IPS DF 6.9 (cell line): ENCODE data around the gene CD1C.
"Not testable (repeated sequence)": the region's sequence is repeated elsewhere in the genome, so short reads cannot be mapped to it uniquely, and the experiment has no call there.

Experiments used
- DNase-seq: peaks from one replicate; pipeline ENCODE4 v3.0.0-alpha.2; 2013; ENCODE audit warnings: low read depth, low spot score
- H3K27ac ChIP-seq: one replicate; pipeline ENCODE4 v1.5.1; 2013; ENCODE audit warnings: low read length, control low read depth
- H3K27me3 ChIP-seq: 2 replicates; pipeline ENCODE4 v1.6.1; 2013; ENCODE audit warnings: mild to moderate bottlenecking, low read length; ENCODE audit not compliant: control insufficient read depth, insufficient read depth
- H3K36me3 ChIP-seq: 2 replicates; pipeline ENCODE4 v1.6.1; 2013; ENCODE audit warnings: low read length; ENCODE audit not compliant: control insufficient read depth, insufficient read depth
- H3K4me1 ChIP-seq: 2 replicates; pipeline ENCODE4 v1.6.1; 2013; ENCODE audit warnings: low read length; ENCODE audit not compliant: control insufficient read depth, insufficient read depth
- H3K4me3 ChIP-seq: 2 replicates; pipeline ENCODE4 v1.5.1; 2013; ENCODE audit warnings: mild to moderate bottlenecking, low read length
- H3K9me3 ChIP-seq: 2 replicates; pipeline ENCODE4 v1.6.1; 2013; ENCODE audit warnings: low read length, inconsistent platforms; ENCODE audit not compliant: control insufficient read depth, insufficient read depth
- WGBS: extraction: QIAGEN DNeasy Blood & Tissue Kit; methylation state at CpG from one replicate; pipeline ENCODE4 v1.1.7; 2013; ENCODE audit warnings: mixed read lengths, missing lambda C conversion rate; ENCODE audit not compliant: insufficient read length, insufficient coverage; 5-methylcytosine and 5-hydroxymethylcytosine counted together

CD1C gene

GRCh38 chr1:158289811-158290210 is at the start of gene CD1C:
Gene CD1C, plus strand, starts transcription at chr1:158289923. Its CDS starts 142 bp downstream, at chr1:158290065.
- Histone ChIP-seq H3K27me3 (no peaks in the 10 kb centered on the region), H3K27ac (no peak within 1 kb of the TSS), H3K9me3 (no peaks in the 10 kb centered on the region), H3K4me1 (no peaks in the 10 kb centered on the region), H3K4me3 (no peak within 1 kb of the TSS), H3K36me3 (no peaks in the 10 kb centered on the region)
- WGBS: no CpG with 5 or more reads among the region's 4 CpGs
- DNase-seq: no peak

- no peaks in the 10 kb centered on the region for H3K4me1 ChIP-seq
- DNase-seq: no peak
- no CpG with 5 or more reads among the region's 7 CpGs for WGBS
- no peak overlapping the region for H3K4me3 ChIP-seq
- H3K27me3 ChIP-seq: no peaks in the 10 kb centered on the region
- no peaks in the 10 kb centered on the region for H3K9me3 ChIP-seq
- H3K27ac ChIP-seq: no peak overlapping the region
- H3K36me3 ChIP-seq: no peaks in the 10 kb centered on the region
Observed at GRCh38 chr1:158246650-158247049, 43.1 kb upstream of the CD1C start.

- H3K27ac ChIP-seq: no peak overlapping the region
- no peaks in the 10 kb centered on the region for H3K4me1 ChIP-seq
- no peak for DNase-seq
- H3K4me3 ChIP-seq: no peak overlapping the region
- no peaks in the 10 kb centered on the region for H3K27me3 ChIP-seq
- no peaks in the 10 kb centered on the region for H3K36me3 ChIP-seq
- H3K9me3 ChIP-seq: no peaks in the 10 kb centered on the region
- WGBS: no CpG with 5 or more reads among the region's 3 CpGs
Observed at GRCh38 chr1:158248118-158248517, 41.6 kb upstream of the CD1C start.

- Histone ChIP-seq H3K27ac (no peak overlapping the region), H3K4me3 (no peak overlapping the region), H3K9me3 (no peaks in the 10 kb centered on the region), H3K27me3 (no peaks in the 10 kb centered on the region), H3K36me3 (no peaks in the 10 kb centered on the region), H3K4me1 (no peaks in the 10 kb centered on the region)
- no peak for DNase-seq
- no CpG with 5 or more reads among the region's 2 CpGs for WGBS
Observed at GRCh38 chr1:158248771-158249170, 41.0 kb upstream of the CD1C start.

- H3K36me3 ChIP-seq: no peaks in the 10 kb centered on the region
- H3K4me1 ChIP-seq: no peaks in the 10 kb centered on the region
- H3K27ac ChIP-seq: no peak overlapping the region
- no peak for DNase-seq
- no peak overlapping the region for H3K4me3 ChIP-seq
- no peaks in the 10 kb centered on the region for H3K27me3 ChIP-seq
- WGBS: no CpG with 5 or more reads among the region's 4 CpGs
- no peaks in the 10 kb centered on the region for H3K9me3 ChIP-seq
Observed at GRCh38 chr1:158249646-158250045, 40.1 kb upstream of the CD1C start.

- no CpG with 5 or more reads among the region's 2 CpGs for WGBS
- DNase-seq: no peak
- Histone ChIP-seq H3K27ac (no peak overlapping the region), H3K4me3 (no peak overlapping the region), H3K36me3 (no peaks in the 10 kb centered on the region), H3K27me3 (no peaks in the 10 kb centered on the region), H3K9me3 (no peaks in the 10 kb centered on the region), H3K4me1 (no peaks in the 10 kb centered on the region)
Observed at GRCh38 chr1:158251163-158251562, 38.6 kb upstream of the CD1C start.

GRCh38 chr1:158255656-158256055 is 34.1 kb upstream of the CD1C start:
- no peaks in the 10 kb centered on the region for H3K4me1 ChIP-seq
- no peaks in the 10 kb centered on the region for H3K36me3 ChIP-seq
- no peaks in the 10 kb centered on the region for H3K9me3 ChIP-seq
- no peak overlapping the region for H3K27ac ChIP-seq
- no peaks in the 10 kb centered on the region for H3K27me3 ChIP-seq
- H3K4me3 ChIP-seq: no peak overlapping the region
- DNase-seq: no peak

GRCh38 chr1:158256747-158257146 is 33.0 kb upstream of the CD1C start:
- not testable (repeated sequence) for DNase-seq, H3K4me1 ChIP-seq, H3K9me3 ChIP-seq, H3K36me3 ChIP-seq, H3K27ac ChIP-seq, H3K27me3 ChIP-seq, H3K4me3 ChIP-seq
- no CpG with 5 or more reads among the region's 9 CpGs for WGBS

GRCh38 chr1:158257888-158258287 is 31.8 kb upstream of the CD1C start:
- DNase-seq: no peak
- H3K36me3 ChIP-seq: no peaks in the 10 kb centered on the region
- H3K4me1 ChIP-seq: no peaks in the 10 kb centered on the region
- H3K9me3 ChIP-seq: no peaks in the 10 kb centered on the region
- H3K27me3 ChIP-seq: no peaks in the 10 kb centered on the region
- WGBS: no CpG with 5 or more reads among the region's 2 CpGs
- no peak overlapping the region for H3K4me3 ChIP-seq
- no peak overlapping the region for H3K27ac ChIP-seq

- no CpG with 5 or more reads among the region's 1 CpG for WGBS
- no peak for DNase-seq
- H3K4me3 ChIP-seq: no peak overlapping the region
- no peak overlapping the region for H3K27ac ChIP-seq
- no peaks in the 10 kb centered on the region for H3K36me3 ChIP-seq
- no peaks in the 10 kb centered on the region for H3K9me3 ChIP-seq
- no peaks in the 10 kb centered on the region for H3K27me3 ChIP-seq
- no peaks in the 10 kb centered on the region for H3K4me1 ChIP-seq
Observed at GRCh38 chr1:158259117-158259516, 30.6 kb upstream of the CD1C start.

GRCh38 chr1:158272681-158273080 is 17.0 kb upstream of the CD1C start:
- no peak overlapping the region for H3K4me3 ChIP-seq
- no peaks in the 10 kb centered on the region for H3K9me3 ChIP-seq
- DNase-seq: no peak
- no peak overlapping the region for H3K27ac ChIP-seq
- H3K27me3 ChIP-seq: no peaks in the 10 kb centered on the region
- H3K4me1 ChIP-seq: no peaks in the 10 kb centered on the region
- H3K36me3 ChIP-seq: no peaks in the 10 kb centered on the region
